ENCODE data around the gene TATDN2.

GRCh38 chr3:10288575-10288960 lies 40.3 kb downstream of the TATDN2 start:
- TF ChIP-seq JUNB (IDR thresholded peaks at IDR 0.05; ENCODE audit: unreplicated experiment) (no peak), CTCF (conservative IDR thresholded peaks at IDR 0.05; ENCODE audit: low read depth in 2 of 2) (no peak)

Measured in GM23338 (cell line).